IPS-NIHi7 (cell line): ENCODE data around the gene ACTN1.

ENCODE experiments used
- DNase-seq: peaks from one replicate; pipeline ENCODE4 v3.0.0; 2012; ENCODE audit warnings: mixed read lengths; ENCODE audit errors: extremely low spot score

Gene ACTN1

DNA sequence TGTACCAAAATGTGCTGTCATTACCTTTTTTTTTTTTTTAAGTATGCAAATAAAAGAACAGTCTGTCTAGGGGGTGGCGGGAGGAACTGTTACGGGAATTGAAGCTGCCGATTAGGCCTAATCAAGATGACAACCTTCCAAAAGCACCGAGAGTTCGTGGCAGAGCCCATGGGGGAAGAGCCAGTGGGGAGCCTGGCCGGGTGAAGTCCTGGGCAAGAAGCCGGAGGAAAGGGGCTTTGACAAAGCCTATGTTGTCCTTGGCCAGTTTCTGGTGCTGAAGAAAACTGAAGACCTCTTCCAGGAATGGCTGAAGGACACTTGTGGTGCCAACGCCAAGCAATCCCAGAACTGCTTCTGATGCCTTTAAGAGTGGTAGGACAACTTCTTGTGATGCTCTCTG is 42.6 kb downstream of the ACTN1 start:
- DNase-seq, result no peak

DNA sequence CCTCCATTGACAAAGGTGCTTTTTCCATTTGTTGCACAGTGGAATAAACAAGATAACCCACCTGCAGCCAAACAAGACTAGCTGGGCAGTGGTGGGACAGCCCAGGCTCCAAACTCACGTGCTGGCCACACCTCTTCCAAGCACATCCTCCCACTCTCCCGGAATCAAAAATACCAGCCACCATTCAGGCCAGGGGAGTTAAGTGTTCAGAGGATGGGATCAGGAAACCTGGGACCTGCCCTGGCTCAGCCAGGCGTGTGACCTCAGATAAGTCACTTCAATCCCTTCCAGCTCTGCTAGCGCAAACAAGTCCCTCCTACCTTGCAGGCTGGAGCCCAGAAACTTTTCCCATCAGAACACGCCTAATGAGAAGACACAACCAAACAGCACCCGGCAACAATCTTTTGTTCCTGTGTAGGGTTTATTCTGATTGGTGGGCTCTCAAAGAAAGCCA is 43.3 kb downstream of the ACTN1 start:
- DNase-seq, result no peak

DNA sequence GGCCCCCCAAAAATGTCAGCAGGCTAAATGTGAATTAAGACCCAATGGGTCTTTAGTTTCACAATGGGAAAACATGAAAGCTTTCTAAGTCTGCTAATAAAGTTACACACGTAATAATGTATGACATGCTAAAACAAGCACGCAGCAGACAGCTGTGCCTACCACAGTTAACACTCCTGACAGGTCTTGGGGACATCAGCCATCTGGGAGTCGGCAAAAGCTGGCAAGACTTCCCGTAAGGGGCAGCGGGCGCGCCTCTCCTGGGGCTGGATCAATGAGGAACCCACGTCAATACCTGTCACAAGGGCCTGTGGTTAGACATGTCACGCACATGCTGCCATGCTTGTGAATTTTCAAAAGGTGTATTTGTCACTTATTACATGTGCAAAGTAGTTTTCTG is 45.0 kb downstream of the ACTN1 start:
- no peak for DNase-seq

DNA sequence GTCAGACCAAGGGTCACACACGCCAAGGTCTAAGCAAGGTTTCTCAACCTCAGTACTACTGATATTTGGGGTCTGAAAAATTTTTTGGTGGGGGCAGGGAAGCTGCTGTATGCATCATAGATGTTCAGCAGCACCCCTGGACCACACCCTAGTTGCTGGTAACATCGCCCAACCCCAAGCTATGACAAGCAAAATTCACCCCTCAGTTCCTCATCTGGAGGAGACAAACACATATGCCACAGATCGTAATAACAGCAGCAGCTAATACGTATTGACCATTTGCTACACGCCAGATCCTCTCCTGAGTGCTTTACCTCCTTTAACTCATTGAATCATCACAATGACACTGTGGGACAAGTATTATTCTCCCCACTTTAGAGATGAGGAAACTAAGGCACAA is 46.4 kb downstream of the ACTN1 start:
- DNase-seq, result no peak

DNA sequence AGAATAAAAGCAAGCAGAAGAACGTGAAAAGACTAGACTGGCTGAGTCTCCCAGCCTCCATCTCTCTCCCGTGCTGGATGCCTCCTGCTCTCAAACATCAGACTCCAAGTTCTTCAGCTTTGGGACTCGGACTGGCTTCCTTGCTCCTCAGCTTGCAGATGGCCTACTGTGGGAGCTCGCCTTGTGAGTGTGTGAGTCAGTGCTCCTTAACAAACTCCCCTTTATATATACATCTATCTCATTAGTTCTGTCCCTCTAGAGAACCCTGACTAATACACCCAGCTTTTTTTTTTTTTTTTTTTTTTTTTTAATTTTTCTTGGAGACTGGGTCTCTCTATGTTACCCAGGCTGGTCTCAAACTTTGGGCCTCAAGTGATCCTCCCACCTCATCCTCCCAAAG is 46.9 kb downstream of the ACTN1 start:
- no peak for DNase-seq

DNA sequence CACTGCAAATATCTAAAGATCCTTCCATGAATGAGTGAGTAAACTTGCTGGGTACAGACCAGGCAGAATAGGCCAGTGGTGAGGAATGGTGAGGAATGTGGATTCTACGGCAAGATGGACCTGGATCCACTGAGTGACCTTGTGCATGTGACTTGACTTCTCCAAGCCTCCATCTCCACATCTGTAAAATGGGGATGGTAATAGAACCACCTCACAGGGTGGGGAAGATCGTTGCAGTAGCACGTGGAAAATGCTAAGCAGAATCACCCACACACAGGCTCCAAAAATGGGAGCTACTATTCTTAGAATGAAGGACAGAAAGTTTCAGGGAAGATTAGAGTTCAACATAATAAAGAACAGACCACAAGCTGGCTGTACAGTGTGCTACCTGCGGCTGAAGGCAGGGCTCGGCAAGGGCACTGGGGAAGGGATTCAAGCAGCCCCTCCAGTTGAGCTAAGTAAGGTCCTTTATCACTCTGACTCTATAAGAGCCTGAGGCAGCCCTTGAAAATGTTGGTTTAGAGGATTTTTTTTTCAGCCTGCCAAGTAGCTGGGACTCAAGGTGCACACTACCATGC is 47.5 kb downstream of the ACTN1 start:
- no peak for DNase-seq

DNA sequence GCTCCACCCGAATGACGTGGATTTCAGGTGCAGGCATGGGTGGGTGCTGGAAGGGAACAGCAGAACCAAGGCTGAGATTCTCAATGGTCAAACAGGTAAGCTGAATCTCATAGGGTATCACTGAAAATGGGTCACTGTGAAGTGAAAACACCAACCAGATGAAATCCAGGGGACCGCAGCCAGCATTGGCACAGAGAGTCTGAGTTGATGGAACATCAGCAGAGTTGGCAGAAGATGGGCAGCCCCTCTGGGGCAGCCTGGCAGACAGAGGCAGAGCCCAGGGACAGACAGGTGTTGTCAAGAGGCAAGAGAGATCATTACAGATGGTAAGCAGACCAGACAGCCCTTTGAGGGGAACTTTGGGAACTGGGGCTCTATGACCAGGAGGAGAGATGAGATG is 48.0 kb downstream of the ACTN1 start:
- DNase-seq, result no peak

DNA sequence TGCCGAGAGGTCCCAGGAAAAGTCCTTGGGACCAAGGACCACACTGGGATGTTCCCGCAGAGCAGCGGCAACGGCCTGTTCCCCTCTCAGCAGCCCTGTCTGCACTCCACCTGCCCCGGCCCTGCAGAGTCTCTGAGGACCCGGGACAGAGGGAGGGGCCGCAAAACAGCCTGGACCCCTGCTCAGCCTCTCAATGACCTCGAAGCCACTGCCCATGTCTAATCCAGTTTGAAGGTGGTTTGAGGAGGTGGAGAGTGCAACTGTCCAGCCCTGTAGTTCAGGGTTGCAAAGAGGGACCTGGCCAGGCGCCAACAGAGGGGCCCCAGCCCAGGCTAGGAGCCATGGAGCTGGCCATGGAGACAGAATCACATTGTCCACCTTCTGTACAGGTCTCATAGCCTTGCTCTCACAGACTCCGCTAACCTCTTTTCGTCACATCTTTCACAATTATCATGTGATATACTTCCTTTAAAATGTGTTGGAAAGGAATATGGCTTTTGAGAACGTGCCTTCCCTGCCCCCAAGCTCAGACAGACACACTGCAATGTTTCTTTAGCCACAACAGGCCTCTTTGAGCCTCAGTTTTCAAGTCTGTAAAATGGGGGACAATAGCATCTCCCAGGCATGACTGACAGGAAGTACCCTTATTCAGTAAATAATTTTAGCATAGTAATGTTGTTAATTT is 49.3 kb downstream of the ACTN1 start:
- no peak for DNase-seq

DNA sequence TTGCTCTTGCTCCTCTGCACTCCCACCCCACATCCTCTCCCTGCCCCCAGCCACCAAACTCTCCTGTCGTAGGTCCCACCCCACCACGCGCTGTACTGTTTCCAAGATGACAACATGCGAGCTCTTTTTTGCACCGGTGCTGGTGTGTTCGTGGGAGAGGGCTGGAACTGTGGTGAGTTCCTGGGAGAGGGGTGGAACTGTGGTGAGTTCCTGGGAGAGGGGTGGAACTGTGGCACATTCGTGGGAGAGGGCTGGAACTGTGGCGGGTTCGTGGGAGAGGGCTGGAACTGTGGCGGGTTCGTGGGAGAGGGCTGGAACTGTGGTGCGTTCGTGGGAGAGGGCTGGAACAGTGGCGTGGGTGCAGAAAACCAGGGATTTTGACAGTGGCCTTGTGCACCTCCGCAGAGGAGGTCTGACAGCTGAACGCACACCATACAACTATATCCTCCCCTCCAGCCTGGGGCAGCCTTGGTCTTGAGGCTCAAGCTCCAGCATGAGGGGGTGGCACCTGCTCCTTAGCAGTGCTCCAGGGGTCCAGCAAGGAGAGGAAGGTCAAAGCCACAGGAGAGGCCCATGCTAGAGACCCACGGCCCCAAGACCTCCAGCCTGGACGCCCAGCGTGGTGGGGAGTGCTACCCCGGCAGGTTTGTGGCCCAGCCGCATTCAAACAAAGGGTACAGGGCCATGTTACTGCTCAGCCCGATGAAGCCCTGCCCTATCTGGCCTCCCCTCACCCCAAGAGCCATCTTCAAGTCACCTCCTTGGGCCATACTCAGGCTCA is 50.1 kb downstream of the ACTN1 start:
- no peak for DNase-seq

DNA sequence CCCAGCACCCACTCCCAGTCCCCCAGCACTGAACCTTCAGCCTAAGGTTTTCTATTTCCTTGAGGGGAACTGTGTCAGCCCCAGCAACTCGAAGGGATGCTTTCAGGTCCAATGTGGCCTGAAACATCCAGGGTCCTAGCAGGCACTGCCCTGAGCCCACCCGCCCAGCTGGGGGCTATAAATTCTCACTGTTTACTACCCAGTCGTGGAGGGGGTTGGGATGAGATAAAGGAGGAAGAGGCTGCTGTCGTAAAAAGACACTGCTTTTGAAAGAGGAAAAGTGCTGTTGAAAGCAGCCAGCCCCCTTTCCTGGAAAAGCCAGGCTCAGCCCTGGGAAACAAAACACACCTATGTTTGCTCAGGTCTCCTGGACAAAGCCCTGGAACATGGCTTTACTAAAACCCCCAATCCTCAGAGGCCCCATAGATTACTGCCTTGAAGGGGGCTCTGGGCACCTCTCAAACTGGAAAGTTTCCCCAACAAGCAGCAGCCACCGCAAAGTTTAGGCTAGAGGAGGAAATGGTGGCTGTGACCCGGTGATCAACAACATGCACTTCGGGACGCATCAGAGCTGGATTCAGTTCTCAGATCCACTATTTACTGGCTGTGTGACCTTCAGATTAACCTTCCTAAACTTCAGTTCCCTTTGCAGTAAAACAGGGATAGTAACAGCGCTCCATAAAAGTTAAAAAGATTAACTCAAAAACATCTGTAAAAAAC is 51.0 kb downstream of the ACTN1 start:
- DNase-seq, result no peak

DNA sequence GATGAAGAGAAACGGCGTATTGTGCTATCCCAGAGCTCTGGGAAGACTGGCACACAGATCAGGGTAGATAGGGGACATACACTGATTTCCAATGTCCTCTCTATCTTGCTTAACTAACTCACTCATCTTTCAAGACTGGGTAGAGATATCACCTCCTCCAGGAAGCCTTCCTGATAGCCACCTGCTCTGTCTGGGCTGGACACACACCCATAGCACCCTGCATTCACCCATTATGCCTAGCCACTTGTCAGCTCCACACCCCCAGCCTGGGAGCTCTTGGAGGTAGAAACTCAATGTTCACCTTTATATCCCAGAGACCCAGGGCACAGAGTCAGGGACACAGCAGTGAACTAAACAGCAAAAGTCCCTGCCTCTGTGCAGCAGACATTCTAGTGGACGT is 52.0 kb downstream of the ACTN1 start:
- DNase-seq, result no peak

DNA sequence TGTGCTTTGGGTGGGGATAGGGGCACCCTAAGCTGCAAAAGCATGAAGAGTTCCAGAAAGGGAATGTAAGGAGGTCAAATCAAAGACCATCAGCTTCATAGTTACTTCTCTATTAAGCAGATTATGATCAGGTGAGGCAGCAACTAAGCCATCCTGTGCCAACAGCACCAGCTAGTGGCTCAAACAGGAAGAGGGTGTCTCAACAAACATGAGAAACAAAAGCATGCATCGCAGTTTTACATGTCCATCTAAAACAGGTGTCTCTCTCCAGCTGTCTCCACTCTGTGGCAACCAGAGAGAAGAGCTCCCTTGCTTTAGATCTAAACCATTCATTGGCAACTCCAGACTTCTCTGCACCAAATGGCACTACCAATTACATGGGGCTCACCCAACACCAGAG is 52.9 kb downstream of the ACTN1 start:
- DNase-seq, result no peak

DNA sequence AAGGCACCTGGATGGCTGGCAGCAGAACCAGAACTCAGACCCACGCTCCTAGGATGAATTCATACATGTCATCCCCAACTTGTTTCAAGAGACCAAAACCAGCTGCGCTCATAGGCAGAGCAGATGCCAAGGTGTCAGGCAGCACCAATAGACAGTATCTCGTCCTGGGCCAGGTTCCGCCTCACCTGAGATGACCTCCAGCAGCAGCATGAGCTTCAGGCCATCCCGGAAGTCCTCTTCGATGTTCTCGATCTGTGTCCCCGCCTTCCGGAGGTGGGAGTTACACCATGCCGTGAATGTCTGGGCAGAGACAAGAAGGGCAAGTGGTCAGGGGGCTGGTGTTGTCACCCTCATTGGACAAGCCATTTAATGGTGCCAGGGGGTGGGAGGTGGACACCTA is 53.7 kb downstream of the ACTN1 start:
- DNase-seq, result no peak

DNA sequence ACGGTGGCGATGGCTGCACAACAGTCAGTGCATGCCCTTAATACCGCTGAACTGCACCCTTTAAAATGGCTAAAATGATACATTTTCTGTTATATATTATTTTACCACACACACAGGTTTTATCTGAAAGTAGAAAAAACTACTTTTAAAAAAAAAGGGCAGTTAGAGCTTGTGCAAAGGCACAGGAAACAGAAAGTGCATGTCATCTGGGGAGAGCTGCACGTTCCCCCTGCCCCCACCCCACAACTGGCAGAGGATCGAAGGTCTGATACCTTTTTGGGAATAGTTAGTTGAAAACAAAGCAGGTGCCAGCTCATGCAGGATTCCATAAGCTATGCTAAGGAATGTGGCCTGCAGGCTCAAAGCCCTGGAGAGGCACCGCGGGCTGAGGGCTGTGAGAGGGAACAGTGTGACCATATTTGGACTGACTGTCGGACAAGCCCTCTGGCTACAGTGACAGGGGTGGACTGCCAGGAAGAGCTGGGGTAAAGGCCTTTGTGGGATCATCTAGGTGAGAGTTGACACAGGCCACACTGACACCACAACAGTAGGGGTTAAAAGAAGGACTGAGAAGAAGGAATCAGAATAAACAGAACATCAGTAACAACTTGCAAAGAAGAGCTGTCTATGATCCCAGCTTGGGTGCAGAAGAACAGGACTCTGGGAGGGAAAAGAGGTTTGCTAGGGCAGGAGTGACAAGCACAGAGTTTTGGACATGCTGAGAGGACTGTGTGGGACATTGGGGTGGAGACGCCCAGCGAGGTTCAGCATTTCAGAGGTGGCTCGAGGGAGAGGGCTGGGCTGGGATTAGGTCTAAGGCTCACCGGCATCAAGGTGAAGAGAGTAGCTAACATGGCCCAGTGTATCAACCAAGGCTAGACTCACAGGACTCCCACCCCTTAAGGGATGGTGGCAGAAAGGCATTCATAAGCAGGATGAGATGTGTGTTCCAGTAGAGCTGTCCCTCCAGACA is 54.6 kb downstream of the ACTN1 start:
- DNase-seq, result peak; percentile 31

DNA sequence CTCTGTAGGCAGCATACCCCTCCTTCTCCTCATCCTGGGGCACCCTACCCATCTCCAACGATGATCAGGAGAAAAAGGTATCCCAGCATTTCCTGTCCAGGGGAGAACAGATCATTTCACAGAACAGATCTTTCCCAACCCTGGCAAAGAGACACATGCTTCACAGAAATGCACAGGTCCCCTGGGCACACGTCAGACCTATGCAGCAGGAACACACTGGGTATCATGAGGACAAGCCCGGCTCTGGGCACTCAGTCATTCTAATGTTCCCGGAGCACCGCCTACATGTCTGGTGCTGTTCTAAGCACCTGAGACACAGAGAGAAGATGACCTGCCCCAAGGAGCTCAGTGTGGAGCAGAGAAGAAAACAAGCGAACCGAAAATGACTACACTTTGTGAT is 56.2 kb downstream of the ACTN1 start:
- DNase-seq, result no peak

DNA sequence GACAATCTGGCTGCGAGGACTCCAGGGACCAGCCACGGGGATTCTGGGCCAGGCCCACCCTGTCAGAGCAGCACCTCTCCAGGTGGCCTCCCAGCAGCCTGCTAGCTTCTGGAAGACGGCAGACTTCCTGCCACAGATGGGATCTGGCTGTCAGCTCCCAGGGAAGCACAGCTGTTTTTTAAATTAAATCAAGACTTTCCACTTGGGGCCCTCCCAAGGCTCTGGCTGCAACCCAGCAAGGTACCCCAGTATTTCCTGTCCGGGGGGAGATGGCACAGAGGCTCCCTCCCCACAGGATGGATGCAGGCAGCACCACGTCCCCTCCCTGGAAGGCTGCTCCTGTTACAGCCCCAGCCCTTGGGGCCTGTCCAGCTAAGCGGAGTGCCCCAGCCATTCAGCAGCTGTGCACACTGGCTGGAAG is 56.9 kb downstream of the ACTN1 start:
- no peak for DNase-seq

DNA sequence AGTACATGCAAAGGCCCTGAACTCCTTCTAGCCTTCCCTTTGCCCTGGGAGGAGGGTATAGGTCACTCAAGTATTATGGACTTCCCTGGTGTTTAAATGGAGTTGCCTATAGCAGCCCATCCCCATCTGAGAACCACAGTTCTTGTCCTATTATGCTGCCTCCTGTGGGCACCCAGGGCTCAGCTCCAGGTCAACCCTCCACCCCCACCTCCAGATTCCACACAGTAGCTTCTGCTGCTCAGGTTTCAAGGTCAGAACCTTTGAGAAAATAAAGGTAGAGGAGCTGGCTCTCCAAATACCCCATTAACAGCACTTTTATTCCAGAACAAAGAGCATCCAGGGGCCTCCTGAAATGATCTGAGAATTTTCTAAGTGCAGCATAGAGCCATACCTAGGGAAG is 57.4 kb downstream of the ACTN1 start:
- peak; percentile 42 for DNase-seq

DNA sequence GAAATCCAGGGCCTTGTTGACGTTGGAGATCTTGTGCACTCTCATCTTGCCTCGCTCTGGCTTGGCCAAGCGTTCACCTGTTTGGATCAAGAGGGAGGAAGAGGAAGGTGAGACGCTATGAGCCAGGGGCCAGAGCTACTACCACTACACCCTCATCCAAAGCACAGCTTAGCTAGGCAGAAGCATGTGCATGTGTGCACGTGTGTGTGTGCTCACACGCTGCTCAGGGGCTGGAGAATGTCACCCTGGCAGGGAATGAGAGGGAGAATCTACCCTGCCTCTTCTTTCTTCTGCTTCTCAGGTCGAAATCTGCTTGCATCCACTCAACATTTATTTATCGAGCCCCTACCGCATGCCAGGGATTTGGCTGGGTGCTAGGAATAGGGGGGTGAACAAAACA is 58.1 kb downstream of the ACTN1 start:
- DNase-seq, result no peak

DNA sequence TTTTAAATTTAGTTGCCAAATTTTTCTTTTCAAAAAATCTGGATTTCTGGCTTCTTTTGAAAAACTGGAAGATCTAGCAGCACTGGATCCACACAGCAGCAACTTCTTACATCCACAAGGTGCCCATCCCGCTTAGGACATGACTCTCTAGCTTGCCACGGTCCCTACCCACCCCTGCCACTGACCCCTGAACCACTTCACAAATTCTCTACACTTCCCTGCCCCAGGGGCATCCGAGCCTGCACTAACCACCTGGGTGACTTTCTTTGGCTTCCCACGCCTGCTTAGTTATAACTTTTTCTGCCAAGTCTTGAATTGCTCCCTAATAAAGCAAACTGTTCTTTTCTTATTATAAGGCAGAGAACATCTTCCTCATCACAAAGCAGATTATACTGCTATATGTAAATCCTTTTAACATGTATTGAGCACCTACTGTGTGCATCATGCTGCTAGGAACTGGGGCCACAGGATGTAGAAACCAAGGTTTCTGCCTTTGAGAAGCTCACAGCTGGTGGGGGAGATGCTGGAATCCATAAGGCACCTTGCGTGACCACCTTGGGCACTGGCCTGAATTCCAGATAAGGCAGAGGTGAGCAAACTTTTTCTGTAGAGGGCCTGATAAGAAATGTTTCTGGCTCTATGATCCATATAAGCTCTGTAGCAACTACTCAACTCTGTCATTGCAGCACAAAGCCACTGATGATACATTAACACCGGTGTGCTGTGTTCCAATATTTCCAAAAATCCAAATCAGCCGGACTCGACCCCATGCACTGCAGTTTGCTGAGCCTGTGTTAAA is 59.8 kb downstream of the ACTN1 start:
- no peak for DNase-seq

DNA sequence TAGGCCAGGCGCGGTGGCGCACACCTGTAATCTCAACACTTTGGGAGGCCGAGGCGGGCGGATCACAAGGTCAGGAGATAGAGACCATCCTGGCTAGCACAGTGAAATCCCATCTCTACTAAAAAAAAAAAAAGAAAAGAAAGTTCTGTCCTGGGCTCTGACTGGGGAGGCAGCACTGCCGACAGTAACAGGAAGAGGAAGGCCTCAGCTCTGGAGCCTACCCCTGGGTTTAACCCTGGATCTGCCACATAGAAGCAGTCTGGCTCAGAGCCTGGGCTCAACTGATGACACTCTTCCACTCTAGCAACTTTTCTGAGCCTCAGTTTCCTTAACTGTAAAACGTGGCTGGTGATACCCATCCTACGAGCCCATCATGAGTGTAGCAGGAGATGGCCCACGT is 60.5 kb downstream of the ACTN1 start:
- no peak for DNase-seq
